HEK293 (cell line): Measurements from ENCODE around the gene RAB8A.
A peak's percentile ranks its signal among the peaks of the same experiment; 100 is the strongest.

Experiments
- CTCF ChIA-PET: fragments of 350-600 bp; formaldehyde crosslinking; extraction: SDS; loops from one replicate; lab custom pipeline; 2021; ENCODE audit warnings: antibody characterized with exemption; lab: Yijun Ruan, JAX
- POLR2A ChIA-PET: fragments of 300-600 bp; formaldehyde crosslinking; extraction: SDS; loops from one replicate; lab custom pipeline; 2020; ENCODE audit warnings: antibody characterized with exemption, inconsistent platforms; lab: Yijun Ruan, JAX
- H3K27ac ChIP-seq: fragments of 200-500 bp; sonication (Bioruptor generic); 2 replicates; pipeline ENCODE4 v1.5.1; 2014; ENCODE audit warnings: low read depth, low read length, control low read depth, inconsistent platforms; ENCODE audit errors: extremely low read depth
- H3K36me3 ChIP-seq, 2 experiments: fragments of 200-500 bp in 1 of 2; sonication (Bioruptor generic) in 1 of 2; 1 replicate in 1 of 2; 2 replicates in 1 of 2; pipeline ENCODE4 v1.5.1; 2014 to 2017; ENCODE audit warnings: inconsistent platforms in 2 of 2, low read length in 2 of 2; ENCODE audit not compliant: control insufficient read depth in 2 of 2, insufficient read depth in 1 of 2
- H3K4me1 ChIP-seq: fragments of 200-500 bp; sonication (Bioruptor generic); 2 replicates; pipeline ENCODE4 v1.5.1; 2014; ENCODE audit warnings: mild to moderate bottlenecking, low read length, inconsistent platforms; ENCODE audit not compliant: control insufficient read depth, insufficient read depth
- H3K4me3 ChIP-seq: 2 replicates; pipeline ENCODE4 v1.5.1; 2011; ENCODE audit warnings: low read depth, mild to moderate bottlenecking, control low read depth, low read length, moderate library complexity
- H3K9me3 ChIP-seq: fragments of 200-500 bp; sonication (Bioruptor generic); 2 replicates; pipeline ENCODE4 v1.5.1; 2014; ENCODE audit warnings: low read depth, low read length, inconsistent platforms; ENCODE audit not compliant: control insufficient read depth, insufficient read depth
- IKZF3 ChIP-seq: fragments of 450-650 bp; IDR thresholded peaks from 2 replicates; pipeline ENCODE4 v1.5.0; 2018; ENCODE audit warnings: missing biosample characterization, mild to moderate bottlenecking, missing genetic modification characterization, moderate library complexity
- KLF1 ChIP-seq: fragments of 450-650 bp; formaldehyde crosslinking; IDR thresholded peaks from 2 replicates; pipeline ENCODE4 v1.5.1; 2016; ENCODE audit warnings: missing biosample characterization, missing genetic modification characterization
- KLF10 ChIP-seq: fragments of 450-650 bp; IDR thresholded peaks from 2 replicates; pipeline ENCODE4 v1.5.1; 2018; ENCODE audit warnings: missing biosample characterization, mild to moderate bottlenecking, missing genetic modification characterization
- KLF9 ChIP-seq: fragments of 450-650 bp; formaldehyde crosslinking; IDR thresholded peaks from 2 replicates; pipeline ENCODE4 v1.5.1; 2016; ENCODE audit warnings: missing biosample characterization, missing genetic modification characterization, low read depth
- SCRT2 ChIP-seq: fragments of 450-650 bp; formaldehyde crosslinking; IDR thresholded peaks from 2 replicates; pipeline ENCODE4 v1.5.1; 2016; ENCODE audit warnings: missing biosample characterization, missing genetic modification characterization
- ZNF623 ChIP-seq: fragments of 450-650 bp; formaldehyde crosslinking; IDR thresholded peaks from 2 replicates; pipeline ENCODE4 v1.5.1; 2016; ENCODE audit warnings: missing biosample characterization, missing genetic modification characterization
- ZNF768 ChIP-seq: fragments of 450-650 bp; formaldehyde crosslinking; IDR thresholded peaks from 2 replicates; pipeline ENCODE4 v1.5.1; 2018; ENCODE audit warnings: missing biosample characterization, mild to moderate bottlenecking, missing genetic modification characterization
- TF ChIP-seq, protein P1 (sequence below): fragments of 450-650 bp; formaldehyde crosslinking; IDR thresholded peaks from 2 replicates; pipeline ENCODE4 v1.5.1; 2016; ENCODE audit warnings: missing biosample characterization, missing genetic modification characterization
- TF ChIP-seq, protein P2 (sequence below): fragments of 450-650 bp; formaldehyde crosslinking; IDR thresholded peaks from 2 replicates; pipeline ENCODE4 v1.5.1; 2016; ENCODE audit warnings: missing biosample characterization, missing genetic modification characterization, borderline replicate concordance

RAB8A gene

DNA sequence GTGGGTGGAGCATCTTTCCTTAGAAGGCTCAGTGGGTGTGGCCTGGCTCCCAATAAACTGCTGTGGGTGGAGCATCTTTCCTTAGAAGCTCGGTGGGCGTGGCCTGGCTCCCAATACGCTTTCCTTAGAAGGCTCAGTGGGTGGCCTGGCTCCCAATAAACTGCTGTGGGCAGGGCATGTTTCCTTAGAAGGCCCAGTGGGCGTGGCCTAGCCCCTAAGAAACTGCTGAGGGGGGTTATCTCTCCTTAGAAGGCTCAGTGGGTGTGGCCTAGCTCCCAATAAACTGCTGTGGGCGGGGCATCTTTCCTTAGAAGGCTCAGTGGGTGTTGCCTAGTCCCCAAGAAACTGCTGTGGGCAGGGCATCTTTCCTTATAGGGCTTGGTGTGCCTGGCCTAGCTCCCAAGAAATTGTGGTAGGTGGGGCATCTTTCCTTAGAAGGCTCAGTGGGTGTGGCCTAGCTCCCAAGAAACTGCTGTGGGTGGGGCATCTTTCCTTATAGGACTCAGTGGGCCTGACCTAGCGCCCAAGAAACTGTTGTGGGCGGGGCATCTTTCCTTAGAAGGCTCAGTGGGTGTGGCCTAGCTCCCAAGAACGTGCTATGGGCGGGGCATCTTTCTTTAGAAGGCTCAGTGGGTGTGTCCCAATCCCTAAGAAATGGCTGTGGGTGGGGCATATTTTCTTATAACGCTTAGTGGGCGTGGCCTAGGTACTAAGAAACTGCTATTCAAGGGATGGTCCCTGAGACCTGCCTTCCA, 42.1 kb downstream of the RAB8A start:
- H3K9me3 ChIP-seq: no peaks in the 10 kb centered on the region
- ChIA-PET POLR2A (no interaction called here), CTCF (interaction anchor here (0.6 kb wide), 1 partner anchor 112 kb away, joined by 3 read pairs; no protein-coding TSS in a partner anchor)
- no peak overlapping the region for H3K27ac ChIP-seq
- H3K4me3 ChIP-seq: no peak overlapping the region
- no peaks in the 10 kb centered on the region for H3K4me1 ChIP-seq
- peak; percentile 43; the same call in 1 of the 2 replicates for TF ChIP-seq KLF1 (tag by site-specific recombination)
- peak; percentile 47 for TF ChIP-seq KLF9
- TF ChIP-seq IKZF3 (tag by site-specific recombination): no peak
- TF ChIP-seq, all 188 proteins: peak for 2
- no peaks in the 10 kb centered on the region for H3K36me3 ChIP-seq

GRCh38 chr19:16154557-16154956, 42.9 kb downstream of the RAB8A start:
- Histone ChIP-seq H3K9me3 (no peaks in the 10 kb centered on the region), H3K4me1 (no peaks in the 10 kb centered on the region), H3K36me3 (no peaks in the 10 kb centered on the region), H3K4me3 (no peak overlapping the region)
- CTCF ChIA-PET: no interaction called here
- peak; percentile 73 for TF ChIP-seq ZNF623 (tag by site-specific recombination)
- TF ChIP-seq, protein P1, sequence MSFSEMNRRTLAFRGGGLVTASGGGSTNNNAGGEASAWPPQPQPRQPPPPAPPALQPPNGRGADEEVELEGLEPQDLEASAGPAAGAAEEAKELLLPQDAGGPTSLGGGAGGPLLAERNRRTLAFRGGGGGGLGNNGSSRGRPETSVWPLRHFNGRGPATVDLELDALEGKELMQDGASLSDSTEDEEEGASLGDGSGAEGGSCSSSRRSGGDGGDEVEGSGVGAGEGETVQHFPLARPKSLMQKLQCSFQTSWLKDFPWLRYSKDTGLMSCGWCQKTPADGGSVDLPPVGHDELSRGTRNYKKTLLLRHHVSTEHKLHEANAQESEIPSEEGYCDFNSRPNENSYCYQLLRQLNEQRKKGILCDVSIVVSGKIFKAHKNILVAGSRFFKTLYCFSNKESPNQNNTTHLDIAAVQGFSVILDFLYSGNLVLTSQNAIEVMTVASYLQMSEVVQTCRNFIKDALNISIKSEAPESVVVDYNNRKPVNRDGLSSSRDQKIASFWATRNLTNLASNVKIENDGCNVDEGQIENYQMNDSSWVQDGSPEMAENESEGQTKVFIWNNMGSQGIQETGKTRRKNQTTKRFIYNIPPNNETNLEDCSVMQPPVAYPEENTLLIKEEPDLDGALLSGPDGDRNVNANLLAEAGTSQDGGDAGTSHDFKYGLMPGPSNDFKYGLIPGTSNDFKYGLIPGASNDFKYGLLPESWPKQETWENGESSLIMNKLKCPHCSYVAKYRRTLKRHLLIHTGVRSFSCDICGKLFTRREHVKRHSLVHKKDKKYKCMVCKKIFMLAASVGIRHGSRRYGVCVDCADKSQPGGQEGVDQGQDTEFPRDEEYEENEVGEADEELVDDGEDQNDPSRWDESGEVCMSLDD (tag by site-specific recombination): no peak
- TF ChIP-seq, all 188 proteins: peak for 1
- POLR2A ChIA-PET: no interaction called here
- H3K27ac ChIP-seq: no peak overlapping the region

GRCh38 chr19:16155128-16155527, 43.4 kb downstream of the RAB8A start:
- Histone ChIP-seq H3K4me1 (no peaks in the 10 kb centered on the region), H3K36me3 (no peaks in the 10 kb centered on the region)
- POLR2A ChIA-PET: no interaction called here
- TF ChIP-seq SCRT2: no peak
- no peak for TF ChIP-seq KLF10 (tag by site-specific recombination)
- TF ChIP-seq, protein P2, sequence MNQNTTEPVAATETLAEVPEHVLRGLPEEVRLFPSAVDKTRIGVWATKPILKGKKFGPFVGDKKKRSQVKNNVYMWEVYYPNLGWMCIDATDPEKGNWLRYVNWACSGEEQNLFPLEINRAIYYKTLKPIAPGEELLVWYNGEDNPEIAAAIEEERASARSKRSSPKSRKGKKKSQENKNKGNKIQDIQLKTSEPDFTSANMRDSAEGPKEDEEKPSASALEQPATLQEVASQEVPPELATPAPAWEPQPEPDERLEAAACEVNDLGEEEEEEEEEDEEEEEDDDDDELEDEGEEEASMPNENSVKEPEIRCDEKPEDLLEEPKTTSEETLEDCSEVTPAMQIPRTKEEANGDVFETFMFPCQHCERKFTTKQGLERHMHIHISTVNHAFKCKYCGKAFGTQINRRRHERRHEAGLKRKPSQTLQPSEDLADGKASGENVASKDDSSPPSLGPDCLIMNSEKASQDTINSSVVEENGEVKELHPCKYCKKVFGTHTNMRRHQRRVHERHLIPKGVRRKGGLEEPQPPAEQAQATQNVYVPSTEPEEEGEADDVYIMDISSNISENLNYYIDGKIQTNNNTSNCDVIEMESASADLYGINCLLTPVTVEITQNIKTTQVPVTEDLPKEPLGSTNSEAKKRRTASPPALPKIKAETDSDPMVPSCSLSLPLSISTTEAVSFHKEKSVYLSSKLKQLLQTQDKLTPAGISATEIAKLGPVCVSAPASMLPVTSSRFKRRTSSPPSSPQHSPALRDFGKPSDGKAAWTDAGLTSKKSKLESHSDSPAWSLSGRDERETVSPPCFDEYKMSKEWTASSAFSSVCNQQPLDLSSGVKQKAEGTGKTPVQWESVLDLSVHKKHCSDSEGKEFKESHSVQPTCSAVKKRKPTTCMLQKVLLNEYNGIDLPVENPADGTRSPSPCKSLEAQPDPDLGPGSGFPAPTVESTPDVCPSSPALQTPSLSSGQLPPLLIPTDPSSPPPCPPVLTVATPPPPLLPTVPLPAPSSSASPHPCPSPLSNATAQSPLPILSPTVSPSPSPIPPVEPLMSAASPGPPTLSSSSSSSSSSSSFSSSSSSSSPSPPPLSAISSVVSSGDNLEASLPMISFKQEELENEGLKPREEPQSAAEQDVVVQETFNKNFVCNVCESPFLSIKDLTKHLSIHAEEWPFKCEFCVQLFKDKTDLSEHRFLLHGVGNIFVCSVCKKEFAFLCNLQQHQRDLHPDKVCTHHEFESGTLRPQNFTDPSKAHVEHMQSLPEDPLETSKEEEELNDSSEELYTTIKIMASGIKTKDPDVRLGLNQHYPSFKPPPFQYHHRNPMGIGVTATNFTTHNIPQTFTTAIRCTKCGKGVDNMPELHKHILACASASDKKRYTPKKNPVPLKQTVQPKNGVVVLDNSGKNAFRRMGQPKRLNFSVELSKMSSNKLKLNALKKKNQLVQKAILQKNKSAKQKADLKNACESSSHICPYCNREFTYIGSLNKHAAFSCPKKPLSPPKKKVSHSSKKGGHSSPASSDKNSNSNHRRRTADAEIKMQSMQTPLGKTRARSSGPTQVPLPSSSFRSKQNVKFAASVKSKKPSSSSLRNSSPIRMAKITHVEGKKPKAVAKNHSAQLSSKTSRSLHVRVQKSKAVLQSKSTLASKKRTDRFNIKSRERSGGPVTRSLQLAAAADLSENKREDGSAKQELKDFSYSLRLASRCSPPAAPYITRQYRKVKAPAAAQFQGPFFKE (tag by site-specific recombination): no peak
- TF ChIP-seq ZNF768 (tag by site-specific recombination): no peak
- TF ChIP-seq, all 188 proteins: peak for 0
- Histone ChIP-seq H3K9me3 (no peaks in the 10 kb centered on the region), H3K27ac (no peak overlapping the region), H3K4me3 (no peak overlapping the region)
- CTCF ChIA-PET: interaction anchor here (0.7 kb wide), 1 partner anchor 42 kb away, joined by 3 read pairs; no protein-coding TSS in a partner anchor
